SK-N-SH (cell line): ENCODE data around the gene COQ10B. TPM values are rescaled to one million over a fixed set of nuclear protein-coding genes. Genes with fewer than 3 reads are reported as not detected.
A peak's percentile ranks its signal among the peaks of the same experiment; 100 is the strongest.

Experiments
- CTCF ChIA-PET: fragments of 300-600, 350-600 bp; formaldehyde crosslinking; extraction: SDS; loops from one replicate; lab custom pipeline; 2021; lab: Yijun Ruan, JAX
- POLR2A ChIA-PET: fragments of 350-600 bp; sonication (Branson Sonifier 250); formaldehyde crosslinking; extraction: SDS; loops from one replicate; lab custom pipeline; 2020; ENCODE audit warnings: antibody characterized with exemption, inconsistent platforms; lab: Yijun Ruan, JAX
- DNase-seq: peaks from one replicate; pipeline ENCODE4 v3.0.0; 2012
- H2AFZ ChIP-seq: fragments of 200-600 bp; sonication (generic); 2 replicates; pipeline ENCODE4 v1.8.1; 2016; ENCODE audit warnings: antibody characterized with exemption, mild to moderate bottlenecking, low read depth
- H3F3A ChIP-seq: fragments of 200-600 bp; sonication (generic); replicated peaks from 2 replicates; pipeline ENCODE3; 2016; ENCODE audit warnings: antibody characterized with exemption, mild to moderate bottlenecking; ENCODE audit not compliant: insufficient read depth
- H3K27ac ChIP-seq, 2 experiments: fragments of 200-500 bp in 1 of 2; fragments of 200-600 bp in 1 of 2; sonication (Bioruptor generic) in 1 of 2; sonication (generic), shearing (Covaris generic) in 1 of 2; 2 replicates each; pipeline versions ENCODE4 v1.5.1 to v1.6.1; 2014 to 2016; ENCODE audit warnings: low read depth in 2 of 2, inconsistent platforms in 1 of 2, low read length in 1 of 2, mild to moderate bottlenecking in 1 of 2, mixed read lengths in 1 of 2
- H3K27me3 ChIP-seq: fragments of 200-600 bp; sonication (generic), shearing (Covaris generic); 2 replicates; pipeline ENCODE4 v1.6.1; 2016; ENCODE audit warnings: mixed run types; ENCODE audit not compliant: insufficient read depth
- H3K36me3 ChIP-seq, 2 experiments: fragments of 200-500 bp in 1 of 2; fragments of 200-600 bp in 1 of 2; sonication (Bioruptor generic) in 1 of 2; sonication (generic) in 1 of 2; replicated peaks in 1 of 2; 2 replicates each; pipeline versions ENCODE3 to v1.5.1; 2014 to 2016; ENCODE audit warnings: low read length in 1 of 2, mild to moderate bottlenecking in 1 of 2; ENCODE audit not compliant: insufficient read depth in 2 of 2, control insufficient read depth in 1 of 2
- H3K4me1 ChIP-seq, 2 experiments: fragments of 200-500 bp in 1 of 2; fragments of 200-600 bp in 1 of 2; sonication (Bioruptor generic) in 1 of 2; sonication (generic), shearing (Covaris generic) in 1 of 2; 2 replicates each; pipeline versions ENCODE4 v1.5.1 to v1.6.1; 2014 to 2016; ENCODE audit warnings: low read depth in 1 of 2, low read length in 1 of 2, mixed run types in 1 of 2; ENCODE audit not compliant: insufficient read depth in 2 of 2, control insufficient read depth in 1 of 2
- H3K4me2 ChIP-seq: fragments of 200-600 bp; sonication (generic), shearing (Covaris generic); 2 replicates; pipeline ENCODE4 v1.6.1; 2017; ENCODE audit warnings: mixed run types
- H3K4me3 ChIP-seq, 2 experiments: fragments of 200-500 bp in 1 of 2; fragments of 200-600 bp in 1 of 2; sonication (Bioruptor generic) in 1 of 2; sonication (generic), shearing (Covaris generic) in 1 of 2; 2 replicates each; pipeline versions ENCODE4 v1.5.1 to v1.8.1; 2014 to 2016; ENCODE audit warnings: low read depth in 2 of 2, inconsistent platforms in 1 of 2, low read length in 1 of 2, mild to moderate bottlenecking in 1 of 2, mixed read lengths in 1 of 2, moderate library complexity in 1 of 2
- H3K79me2 ChIP-seq: fragments of 200-600 bp; sonication (generic); 2 replicates; pipeline ENCODE4 v1.8.1; 2017; ENCODE audit warnings: mild to moderate bottlenecking; ENCODE audit not compliant: insufficient read depth
- H3K9ac ChIP-seq: fragments of 200-600 bp; sonication (generic); 2 replicates; pipeline ENCODE4 v1.6.1; 2017; ENCODE audit warnings: mixed run types
- H3K9me2 ChIP-seq: fragments of 200-600 bp; sonication (generic); 2 replicates; pipeline ENCODE4 v1.6.1; 2017; ENCODE audit warnings: mixed run types
- H3K9me3 ChIP-seq: fragments of 200-600 bp; sonication (generic); 2 replicates; pipeline ENCODE4 v1.6.1; 2017; ENCODE audit warnings: mixed run types, mild to moderate bottlenecking, moderate library complexity
- H4K20me1 ChIP-seq: fragments of 200-600 bp; sonication (generic); 2 replicates; pipeline ENCODE4 v1.6.1; 2017; ENCODE audit warnings: mild to moderate bottlenecking, mixed run types; ENCODE audit not compliant: insufficient read depth
- CHD2 ChIP-seq: fragments of 150-350 bp; IDR thresholded peaks from 2 replicates; pipeline ENCODE4 v1.6.1; 2018; ENCODE audit warnings: low read length; ENCODE audit not compliant: partially characterized antibody
- ELF1 ChIP-seq: IDR thresholded peaks from 2 replicates; pipeline ENCODE4 v1.4.0; 2012
- FOSL2 ChIP-seq: IDR thresholded peaks from 2 replicates; pipeline ENCODE4 v1.4.0; 2012; ENCODE audit warnings: low read depth, mild to moderate bottlenecking, moderate library complexity, borderline replicate concordance
- FOXM1 ChIP-seq: IDR thresholded peaks from 2 replicates; pipeline ENCODE4 v1.4.0; 2012; ENCODE audit warnings: low read depth, mild to moderate bottlenecking
- GABPA ChIP-seq: IDR thresholded peaks from 2 replicates; pipeline ENCODE4 v1.4.0; 2012; ENCODE audit warnings: low read depth, mild to moderate bottlenecking
- GATA2 ChIP-seq: sonication (generic); formaldehyde crosslinking; IDR thresholded peaks from 2 replicates; pipeline ENCODE4 v1.5.0; 2020; ENCODE audit warnings: mild to moderate bottlenecking, missing genetic modification reagents
- MEF2A ChIP-seq: IDR thresholded peaks from 2 replicates; pipeline ENCODE4 v1.4.0; 2012; ENCODE audit warnings: low read depth, borderline replicate concordance
- MXI1 ChIP-seq: IDR thresholded peaks from 2 replicates; pipeline ENCODE4 v1.6.1; 2012; ENCODE audit warnings: mild to moderate bottlenecking, low read depth, low read length, improper control_type of control experiment
- NFIC ChIP-seq: IDR thresholded peaks from 2 replicates; pipeline ENCODE4 v1.4.0; 2012; ENCODE audit warnings: borderline replicate concordance
- NRF1 ChIP-seq: IDR thresholded peaks from 2 replicates; pipeline ENCODE4 v1.6.1; 2012; ENCODE audit warnings: low read depth, mild to moderate bottlenecking, low read length
- RCOR1 ChIP-seq: fragments of 150-350 bp; IDR thresholded peaks from 2 replicates; pipeline ENCODE4 v1.6.1; 2017; ENCODE audit warnings: antibody characterized with exemption, low read length
- RFX5 ChIP-seq: IDR thresholded peaks from 2 replicates; pipeline ENCODE4 v1.6.1; 2012; ENCODE audit warnings: mild to moderate bottlenecking, improper control_type of control experiment, low read length
- RXRA ChIP-seq: IDR thresholded peaks from 2 replicates; pipeline ENCODE4 v1.4.0; 2012; ENCODE audit warnings: low read depth, mild to moderate bottlenecking, borderline replicate concordance
- SIN3A ChIP-seq: IDR thresholded peaks from 2 replicates; pipeline ENCODE4 v1.6.1; 2012; ENCODE audit warnings: low read depth, mild to moderate bottlenecking, low read length, moderate library complexity, borderline replicate concordance
- SMC3 ChIP-seq: IDR thresholded peaks from 2 replicates; pipeline ENCODE4 v1.6.1; 2012; ENCODE audit warnings: low read depth, low read length, improper control_type of control experiment
- TAF1 ChIP-seq: IDR thresholded peaks from 2 replicates; pipeline ENCODE4 v1.6.1; 2012; ENCODE audit warnings: low read depth, mild to moderate bottlenecking, low read length, moderate library complexity, borderline replicate concordance
- TCF12 ChIP-seq: IDR thresholded peaks from 2 replicates; pipeline ENCODE4 v1.4.0; 2012
- TEAD4 ChIP-seq: IDR thresholded peaks from 2 replicates; pipeline ENCODE4 v1.4.0; 2012; ENCODE audit warnings: mild to moderate bottlenecking, borderline replicate concordance; ENCODE audit not compliant: insufficient read depth
- YY1 ChIP-seq: IDR thresholded peaks from 2 replicates; pipeline ENCODE4 v1.4.0; 2012; ENCODE audit warnings: low read depth, mild to moderate bottlenecking
- WGBS: methylation state at CpG from one replicate; pipeline ENCODE4 v1.1.6; 2017; ENCODE audit warnings: low lambda C conversion rate; 5-methylcytosine and 5-hydroxymethylcytosine counted together
- polyA plus RNA-seq, 3 experiments: library from polyadenylated mRNA; depleted of rRNA; stranded (reverse); fragments of >200 nt; gene quantifications; 2 replicates each; pipeline ENCODE4 v1.2.3, GENCODE V29; 2012
- TF ChIP-seq, protein P1 (sequence below): IDR thresholded peaks from 2 replicates; pipeline ENCODE4 v1.4.0; 2012; ENCODE audit warnings: low read depth, borderline replicate concordance
- TF ChIP-seq, protein P2 (sequence below): IDR thresholded peaks from 2 replicates; pipeline ENCODE4; 2012
- TF ChIP-seq, protein P3 (sequence below): IDR thresholded peaks from 2 replicates; pipeline ENCODE4 v1.6.1; 2012; ENCODE audit warnings: mild to moderate bottlenecking, low read depth, low read length, moderate library complexity

COQ10B gene
- polyA plus RNA-seq, 1 of the 3 experiments (the other 2 are of a cell fraction), result 3.6 TPM

DNA sequence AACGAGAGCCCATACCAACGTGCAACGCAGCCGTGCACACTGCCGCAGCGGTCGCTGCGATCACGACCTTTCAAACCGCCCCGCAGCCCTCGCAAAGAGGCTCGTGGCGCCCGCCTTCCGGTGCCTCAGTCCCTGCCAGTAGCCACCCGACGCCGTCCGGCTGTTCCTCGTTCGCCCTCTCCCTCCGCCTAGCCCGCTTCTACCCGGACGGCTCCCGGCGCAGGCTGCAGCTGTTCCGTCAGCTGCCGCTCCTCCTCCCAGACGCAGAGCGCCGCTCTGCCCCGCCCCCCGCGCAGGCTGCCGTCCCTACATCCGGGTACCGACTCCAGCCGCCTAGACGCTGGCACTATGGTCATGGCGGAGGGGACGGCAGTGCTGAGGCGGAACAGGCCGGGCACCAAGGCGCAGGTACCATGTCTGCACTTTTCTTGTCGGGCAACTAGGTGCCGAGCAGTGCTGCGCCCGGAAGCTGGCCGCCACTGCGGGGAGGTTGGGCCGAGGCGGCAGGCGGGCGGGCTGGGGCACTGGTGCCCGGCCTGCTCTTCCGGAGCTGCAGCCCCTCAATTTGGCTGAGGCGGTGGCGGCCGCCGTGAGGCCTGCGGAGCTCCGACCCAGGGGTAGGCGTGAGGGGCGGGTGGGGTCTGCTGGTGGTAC, 62.5 kb downstream of the COQ10B start, which contains the start of gene MOB4 (continued):
- TF ChIP-seq YY1, result peak; percentile 86
- no peak for TF ChIP-seq TEAD4
- TF ChIP-seq GATA2 (CRISPR knock-in tag), result no peak
- TF ChIP-seq TCF12, result peak; percentile 64; the same call in 1 of the 2 replicates
- TF ChIP-seq GABPA, result peak; percentile 67
- peak; percentile 96 for TF ChIP-seq SIN3A
- TF ChIP-seq MXI1, result peak; percentile 94
- TF ChIP-seq NRF1, result peak; percentile 76
- TF ChIP-seq, protein P1, sequence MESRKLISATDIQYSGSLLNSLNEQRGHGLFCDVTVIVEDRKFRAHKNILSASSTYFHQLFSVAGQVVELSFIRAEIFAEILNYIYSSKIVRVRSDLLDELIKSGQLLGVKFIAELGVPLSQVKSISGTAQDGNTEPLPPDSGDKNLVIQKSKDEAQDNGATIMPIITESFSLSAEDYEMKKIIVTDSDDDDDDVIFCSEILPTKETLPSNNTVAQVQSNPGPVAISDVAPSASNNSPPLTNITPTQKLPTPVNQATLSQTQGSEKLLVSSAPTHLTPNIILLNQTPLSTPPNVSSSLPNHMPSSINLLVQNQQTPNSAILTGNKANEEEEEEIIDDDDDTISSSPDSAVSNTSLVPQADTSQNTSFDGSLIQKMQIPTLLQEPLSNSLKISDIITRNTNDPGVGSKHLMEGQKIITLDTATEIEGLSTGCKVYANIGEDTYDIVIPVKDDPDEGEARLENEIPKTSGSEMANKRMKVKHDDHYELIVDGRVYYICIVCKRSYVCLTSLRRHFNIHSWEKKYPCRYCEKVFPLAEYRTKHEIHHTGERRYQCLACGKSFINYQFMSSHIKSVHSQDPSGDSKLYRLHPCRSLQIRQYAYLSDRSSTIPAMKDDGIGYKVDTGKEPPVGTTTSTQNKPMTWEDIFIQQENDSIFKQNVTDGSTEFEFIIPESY, result peak; percentile 94
- no peak for TF ChIP-seq NFIC
- TF ChIP-seq TAF1, result peak; percentile 94
- no peak for TF ChIP-seq RFX5
- TF ChIP-seq SMC3, result 0 out of 2 replicates have a peak, but pooled peaks have one; percentile 3
- TF ChIP-seq, protein P2, sequence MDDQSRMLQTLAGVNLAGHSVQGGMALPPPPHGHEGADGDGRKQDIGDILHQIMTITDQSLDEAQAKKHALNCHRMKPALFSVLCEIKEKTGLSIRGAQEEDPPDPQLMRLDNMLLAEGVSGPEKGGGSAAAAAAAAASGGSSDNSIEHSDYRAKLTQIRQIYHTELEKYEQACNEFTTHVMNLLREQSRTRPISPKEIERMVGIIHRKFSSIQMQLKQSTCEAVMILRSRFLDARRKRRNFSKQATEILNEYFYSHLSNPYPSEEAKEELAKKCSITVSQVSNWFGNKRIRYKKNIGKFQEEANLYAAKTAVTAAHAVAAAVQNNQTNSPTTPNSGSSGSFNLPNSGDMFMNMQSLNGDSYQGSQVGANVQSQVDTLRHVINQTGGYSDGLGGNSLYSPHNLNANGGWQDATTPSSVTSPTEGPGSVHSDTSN, result peak; percentile 38
- TF ChIP-seq RXRA, result no peak; the same call in 1 of the 2 replicates
- peak; percentile 83 for TF ChIP-seq ELF1

DNA sequence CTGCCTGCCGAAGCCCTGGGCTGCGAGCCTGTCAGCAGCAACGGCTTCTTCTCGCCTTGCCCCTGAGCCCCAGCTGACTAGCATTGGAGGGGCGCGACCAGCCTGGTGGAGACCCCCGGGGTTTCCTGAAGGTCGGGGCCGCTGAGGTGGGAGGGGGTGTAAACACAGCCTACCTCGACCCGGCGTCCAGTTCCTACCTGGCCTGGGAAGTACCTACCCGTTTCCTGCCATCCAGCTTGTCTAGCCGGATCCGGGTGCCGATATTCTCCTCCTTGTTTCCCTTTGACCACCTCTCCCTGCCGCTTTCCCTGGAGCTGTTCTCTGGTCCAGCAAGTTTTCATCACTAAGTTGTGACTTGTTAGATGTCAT, 63.0 kb downstream of the COQ10B start:
- WGBS, result 2% methylated on average over 6 of the region's 17 CpGs

More for the DNA sequence above, 63.0 kb downstream of the COQ10B start:
- Histone ChIP-seq H3K27me3 (no peaks in the 10 kb centered on the region), H3K9me3 (no peaks in the 10 kb centered on the region), H3K79me2 (peaks cover 55% of the 10 kb centered on the region), H3K4me1 (peaks cover 0 to 8% of the 10 kb centered on the region in 2 experiments), H2AFZ (peak overlapping the region; percentile 49; the same call in 1 of the 2 replicates), H3K9me2 (no peaks in the 10 kb centered on the region), H3K36me3 (peaks cover 0 to 18% of the 10 kb centered on the region in 2 experiments), H3K4me2 (peak overlapping the region; percentile 99), H4K20me1 (peaks cover 31% of the 10 kb centered on the region), H3K4me3 (peak overlapping the region; percentile 77 to 89), H3K27ac (peak overlapping the region; percentile 79 to 97), H3K9ac (peak overlapping the region; percentile 91), H3F3A (peaks cover 3% of the 10 kb centered on the region)
- DNase-seq, result no peak
- POLR2A ChIA-PET, result interaction anchor here (0.8 to 3.0 kb wide), 6 partner anchors 10 to 60 kb away, joined by 3 to 46 read pairs (median 4); partner anchors contain the start of genes HSPD1 and HSPE1
- TF ChIP-seq GABPA (no peak), YY1 (no peak), TCF12 (no peak), CHD2 (no peak), FOSL2 (no peak), MXI1 (no peak), RFX5 (no peak), TEAD4 (no peak), FOXM1 (no peak), TAF1 (no peak), GATA2 (CRISPR knock-in tag) (no peak), MEF2A (no peak), RCOR1 (no peak)
- TF ChIP-seq, protein P3, sequence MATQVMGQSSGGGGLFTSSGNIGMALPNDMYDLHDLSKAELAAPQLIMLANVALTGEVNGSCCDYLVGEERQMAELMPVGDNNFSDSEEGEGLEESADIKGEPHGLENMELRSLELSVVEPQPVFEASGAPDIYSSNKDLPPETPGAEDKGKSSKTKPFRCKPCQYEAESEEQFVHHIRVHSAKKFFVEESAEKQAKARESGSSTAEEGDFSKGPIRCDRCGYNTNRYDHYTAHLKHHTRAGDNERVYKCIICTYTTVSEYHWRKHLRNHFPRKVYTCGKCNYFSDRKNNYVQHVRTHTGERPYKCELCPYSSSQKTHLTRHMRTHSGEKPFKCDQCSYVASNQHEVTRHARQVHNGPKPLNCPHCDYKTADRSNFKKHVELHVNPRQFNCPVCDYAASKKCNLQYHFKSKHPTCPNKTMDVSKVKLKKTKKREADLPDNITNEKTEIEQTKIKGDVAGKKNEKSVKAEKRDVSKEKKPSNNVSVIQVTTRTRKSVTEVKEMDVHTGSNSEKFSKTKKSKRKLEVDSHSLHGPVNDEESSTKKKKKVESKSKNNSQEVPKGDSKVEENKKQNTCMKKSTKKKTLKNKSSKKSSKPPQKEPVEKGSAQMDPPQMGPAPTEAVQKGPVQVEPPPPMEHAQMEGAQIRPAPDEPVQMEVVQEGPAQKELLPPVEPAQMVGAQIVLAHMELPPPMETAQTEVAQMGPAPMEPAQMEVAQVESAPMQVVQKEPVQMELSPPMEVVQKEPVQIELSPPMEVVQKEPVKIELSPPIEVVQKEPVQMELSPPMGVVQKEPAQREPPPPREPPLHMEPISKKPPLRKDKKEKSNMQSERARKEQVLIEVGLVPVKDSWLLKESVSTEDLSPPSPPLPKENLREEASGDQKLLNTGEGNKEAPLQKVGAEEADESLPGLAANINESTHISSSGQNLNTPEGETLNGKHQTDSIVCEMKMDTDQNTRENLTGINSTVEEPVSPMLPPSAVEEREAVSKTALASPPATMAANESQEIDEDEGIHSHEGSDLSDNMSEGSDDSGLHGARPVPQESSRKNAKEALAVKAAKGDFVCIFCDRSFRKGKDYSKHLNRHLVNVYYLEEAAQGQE, result no peak
- CTCF ChIA-PET, result interaction anchor here (1.1 to 2.2 kb wide), 3 partner anchors 9 to 16 kb away, joined by 3 to 11 read pairs (median 3); partner anchors contain the start of genes HSPD1 and HSPE1
